Rectal smooth muscle tissue (tissue), 1 donor: ENCODE measurements around the gene POU6F2.
"Not testable (repeated sequence)": the region's sequence is repeated elsewhere in the genome, so short reads cannot be mapped to it uniquely, and the experiment has no call there.

Experiments
- H3K27ac ChIP-seq: one replicate; pipeline ENCODE4 v1.7.0; 2013; ENCODE audit warnings: low read depth, low read length, inconsistent platforms
- H3K27me3 ChIP-seq: one replicate; pipeline ENCODE4 v1.7.0; 2013; ENCODE audit warnings: low read length; ENCODE audit not compliant: control insufficient read depth, insufficient read depth
- H3K36me3 ChIP-seq: one replicate; pipeline ENCODE4 v1.7.0; 2013; ENCODE audit warnings: low read length; ENCODE audit not compliant: control insufficient read depth, insufficient read depth
- H3K4me1 ChIP-seq: one replicate; pipeline ENCODE4 v1.7.0; 2013; ENCODE audit warnings: low read length; ENCODE audit not compliant: control insufficient read depth, insufficient read depth
- H3K4me3 ChIP-seq: one replicate; pipeline ENCODE4 v1.7.0; 2013; ENCODE audit warnings: low read length
- H3K9ac ChIP-seq: one replicate; pipeline ENCODE4 v1.7.0; 2013; ENCODE audit warnings: low read length

POU6F2 gene

GRCh38 chr7:38977685-38978084 is at the start of gene POU6F2:
Gene POU6F2 (plus strand): TSS chr7:38977909. CDS start chr7:38977954, 45 bp downstream.
- Histone ChIP-seq H3K36me3 (no peaks in the 10 kb centered on the region), H3K4me1 (no peaks in the 10 kb centered on the region), H3K4me3 (no peak within 1 kb of the TSS), H3K27ac (no peak within 1 kb of the TSS), H3K9ac (no peak within 1 kb of the TSS), H3K27me3 (no peaks in the 10 kb centered on the region)

GRCh38 chr7:38928506-38928905 is 49.2 kb upstream of the POU6F2 start:
- Histone ChIP-seq H3K4me3 (no peak overlapping the region), H3K27ac (no peak overlapping the region), H3K9ac (no peak overlapping the region), H3K27me3 (no peaks in the 10 kb centered on the region), H3K4me1 (no peaks in the 10 kb centered on the region), H3K36me3 (no peaks in the 10 kb centered on the region)

GRCh38 chr7:38929460-38930171 is 48.1 kb upstream of the POU6F2 start:
- Histone ChIP-seq H3K9ac (no peak overlapping the region), H3K4me3 (no peak overlapping the region), H3K27ac (no peak overlapping the region), H3K27me3 (no peaks in the 10 kb centered on the region), H3K4me1 (no peaks in the 10 kb centered on the region), H3K36me3 (no peaks in the 10 kb centered on the region)

GRCh38 chr7:38932509-38933168 is 45.1 kb upstream of the POU6F2 start:
- H3K4me1 ChIP-seq, result no peaks in the 10 kb centered on the region
- no peaks in the 10 kb centered on the region for H3K36me3 ChIP-seq
- no peak overlapping the region for H3K9ac ChIP-seq
- H3K27me3 ChIP-seq, result no peaks in the 10 kb centered on the region
- no peak overlapping the region for H3K27ac ChIP-seq
- no peak overlapping the region for H3K4me3 ChIP-seq

GRCh38 chr7:38934051-38934450 is 43.7 kb upstream of the POU6F2 start:
- Histone ChIP-seq H3K27ac (no peak overlapping the region), H3K9ac (no peak overlapping the region), H3K4me1 (no peaks in the 10 kb centered on the region), H3K4me3 (no peak overlapping the region), H3K27me3 (no peaks in the 10 kb centered on the region), H3K36me3 (no peaks in the 10 kb centered on the region)

GRCh38 chr7:38934536-38934935 is 43.2 kb upstream of the POU6F2 start:
- H3K4me1 ChIP-seq, result no peaks in the 10 kb centered on the region
- no peaks in the 10 kb centered on the region for H3K27me3 ChIP-seq
- H3K4me3 ChIP-seq, result no peak overlapping the region
- H3K27ac ChIP-seq, result no peak overlapping the region
- no peaks in the 10 kb centered on the region for H3K36me3 ChIP-seq
- no peak overlapping the region for H3K9ac ChIP-seq

- Histone ChIP-seq H3K27ac (no peak overlapping the region), H3K4me1 (no peaks in the 10 kb centered on the region), H3K4me3 (no peak overlapping the region), H3K36me3 (no peaks in the 10 kb centered on the region), H3K9ac (no peak overlapping the region), H3K27me3 (no peaks in the 10 kb centered on the region)
Observed at GRCh38 chr7:38936641-38937040, 41.1 kb upstream of the POU6F2 start.

GRCh38 chr7:38938001-38938485 is 39.7 kb upstream of the POU6F2 start:
- Histone ChIP-seq H3K9ac (no peak overlapping the region), H3K36me3 (no peaks in the 10 kb centered on the region), H3K27me3 (no peaks in the 10 kb centered on the region), H3K27ac (no peak overlapping the region), H3K4me1 (no peaks in the 10 kb centered on the region), H3K4me3 (no peak overlapping the region)

GRCh38 chr7:38938589-38938988 is 39.1 kb upstream of the POU6F2 start:
- no peaks in the 10 kb centered on the region for H3K36me3 ChIP-seq
- no peaks in the 10 kb centered on the region for H3K27me3 ChIP-seq
- H3K9ac ChIP-seq, result no peak overlapping the region
- H3K27ac ChIP-seq, result no peak overlapping the region
- H3K4me3 ChIP-seq, result no peak overlapping the region
- no peaks in the 10 kb centered on the region for H3K4me1 ChIP-seq

GRCh38 chr7:38940774-38941173 is 36.9 kb upstream of the POU6F2 start:
- H3K27ac ChIP-seq, result no peak overlapping the region
- H3K4me1 ChIP-seq, result no peaks in the 10 kb centered on the region
- H3K4me3 ChIP-seq, result no peak overlapping the region
- H3K27me3 ChIP-seq, result no peaks in the 10 kb centered on the region
- H3K9ac ChIP-seq, result no peak overlapping the region
- H3K36me3 ChIP-seq, result no peaks in the 10 kb centered on the region

- no peak overlapping the region for H3K27ac ChIP-seq
- H3K4me3 ChIP-seq, result no peak overlapping the region
- no peak overlapping the region for H3K9ac ChIP-seq
- H3K27me3 ChIP-seq, result no peaks in the 10 kb centered on the region
- no peaks in the 10 kb centered on the region for H3K4me1 ChIP-seq
- no peaks in the 10 kb centered on the region for H3K36me3 ChIP-seq
Observed at GRCh38 chr7:38942431-38943051, 35.2 kb upstream of the POU6F2 start.

GRCh38 chr7:38947541-38947940 is 30.2 kb upstream of the POU6F2 start:
- not testable (repeated sequence) for H3K27me3 ChIP-seq, H3K36me3 ChIP-seq, H3K9ac ChIP-seq, H3K4me1 ChIP-seq, H3K27ac ChIP-seq, H3K4me3 ChIP-seq
